OCI-LY7 (cell line): ENCODE measurements around the gene WDR86.

Experiments
- CTCF ChIP-seq: fragments of 200-600 bp; sonication (generic); conservative IDR thresholded peaks from 2 replicates; pipeline ENCODE4 v1.5.1; 2014; ENCODE audit warnings: mild to moderate bottlenecking, antibody characterized with exemption, low read length, moderate library complexity, mixed read lengths
- EZH2phosphoT487 ChIP-seq: fragments of 200-600 bp; sonication (generic); IDR thresholded peaks from 2 replicates; pipeline ENCODE4 v1.6.1; 2018; ENCODE audit warnings: low read depth, borderline replicate concordance, mild to moderate bottlenecking, mixed run types, antibody characterized with exemption, low read length, moderate library complexity, mixed read lengths

- TF ChIP-seq EZH2phosphoT487 (no peak), CTCF (no peak)
Observed at GRCh38 chr7:151396328-151396970, 13.4 kb downstream of the WDR86 start.
